HG02884 (cell line): ENCODE measurements around the gene ZNF346.

Experiments
- ATAC-seq: cut with Tn5 transposase; IDR thresholded peaks from one replicate; pipeline ENCODE4 v1.9.1; 2021; ENCODE audit warnings: mild to moderate bottlenecking, moderate library complexity; ENCODE audit not compliant: unreplicated experiment

The ZNF346 gene

GRCh38 chr5:177093803-177094202 is 71.3 kb downstream of the ZNF346 start:
- ATAC-seq = no peak

- no peak for ATAC-seq
These were observed 72.0 kb downstream of the ZNF346 start for GRCh38 chr5:177094224-177095087.

- no peak for ATAC-seq
These were observed 72.7 kb downstream of the ZNF346 start for GRCh38 chr5:177095088-177095669.

GRCh38 chr5:177096162-177097015 is 73.9 kb downstream of the ZNF346 start:
- no peak for ATAC-seq

- ATAC-seq = no peak
These were observed 74.8 kb downstream of the ZNF346 start for GRCh38 chr5:177097016-177097985.

- ATAC-seq = no peak
These were observed 75.6 kb downstream of the ZNF346 start for GRCh38 chr5:177098120-177098469.

- no peak for ATAC-seq
These were observed 76.1 kb downstream of the ZNF346 start for GRCh38 chr5:177098470-177099141.

GRCh38 chr5:177099422-177100093 is 77.1 kb downstream of the ZNF346 start:
- no peak for ATAC-seq

- no peak for ATAC-seq
These were observed 78.2 kb downstream of the ZNF346 start for GRCh38 chr5:177100714-177101121.

GRCh38 chr5:177103523-177104253 is 81.2 kb downstream of the ZNF346 start:
- ATAC-seq = no peak

- no peak for ATAC-seq
These were observed 83.4 kb downstream of the ZNF346 start for GRCh38 chr5:177105691-177106476.

- ATAC-seq = no peak
These were observed 84.7 kb downstream of the ZNF346 start for GRCh38 chr5:177107159-177107558.

GRCh38 chr5:177109810-177110209 is 87.3 kb downstream of the ZNF346 start:
- ATAC-seq = no peak

GRCh38 chr5:177111720-177112394 is 89.4 kb downstream of the ZNF346 start:
- ATAC-seq = no peak

GRCh38 chr5:177112589-177113220 is 90.2 kb downstream of the ZNF346 start:
- ATAC-seq = no peak

GRCh38 chr5:177113566-177114424 is 91.3 kb downstream of the ZNF346 start:
- ATAC-seq = no peak
